ENCODE data around the gene RAB42. TPM values are rescaled to one million over a fixed set of nuclear protein-coding genes. Genes with fewer than 3 reads are reported as not detected.
"Not testable (repeated sequence)": the region's sequence is repeated elsewhere in the genome, so short reads cannot be mapped to it uniquely, and the experiment has no call there.

RAB42 gene
- total RNA-seq, 2 donors from 2014 or later: 0.99 to 2.3 TPM

DNA sequence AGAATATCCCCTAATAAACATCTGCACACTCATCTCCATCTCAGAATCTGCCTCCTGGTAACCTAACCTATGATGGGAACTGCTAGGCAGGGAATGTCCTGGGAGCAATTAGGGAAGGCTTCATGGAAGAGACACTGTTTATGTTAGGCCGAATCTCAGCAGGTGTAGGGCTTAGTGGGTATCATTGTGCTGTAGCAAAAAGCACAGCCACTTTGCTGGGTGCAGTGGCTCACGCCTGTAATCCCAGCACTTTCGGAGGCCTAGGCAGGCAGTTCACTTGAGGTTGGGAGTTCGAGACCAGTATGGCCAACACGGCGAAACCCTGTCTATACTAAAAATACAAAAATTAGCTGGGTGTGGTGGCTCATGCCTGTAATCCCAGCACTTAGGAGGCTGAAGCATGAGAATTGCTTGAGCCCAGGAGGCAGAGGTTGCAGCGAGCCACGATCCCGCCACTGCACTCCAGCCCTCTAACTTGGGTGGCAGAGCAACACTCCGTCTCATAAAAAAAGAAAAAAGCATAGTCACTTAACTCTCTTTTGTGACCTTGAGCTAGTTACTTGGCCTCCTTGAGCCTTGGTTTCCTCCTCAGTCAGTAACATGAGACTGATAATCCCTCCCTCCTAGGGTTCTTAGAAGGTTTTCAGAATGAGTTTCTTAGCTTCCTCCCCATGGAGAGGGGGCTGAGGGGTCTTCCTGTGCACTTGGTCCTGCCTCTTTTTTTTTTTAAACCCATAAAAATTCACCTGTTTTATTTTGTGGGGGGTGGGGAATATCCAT, 3.5 kb downstream of the RAB42 start:
- no peaks in the 10 kb centered on the region for H3K27me3 ChIP-seq
- no peak for DNase-seq
- H3K27ac ChIP-seq: no peak overlapping the region
- peaks cover under 1% of the 10 kb centered on the region for H3K4me1 ChIP-seq
- no peak overlapping the region for H3K9ac ChIP-seq (ENCODE audit: low read depth in 2 of 2, low read length in 2 of 2)
- no peaks in the 10 kb centered on the region for H3K36me3 ChIP-seq
- H3K4me3 ChIP-seq: no peak overlapping the region
- H3K9me3 ChIP-seq: no peaks in the 10 kb centered on the region
- intact Hi-C loops (cut with DNase I): no loop called here
- TF ChIP-seq, protein P1, sequence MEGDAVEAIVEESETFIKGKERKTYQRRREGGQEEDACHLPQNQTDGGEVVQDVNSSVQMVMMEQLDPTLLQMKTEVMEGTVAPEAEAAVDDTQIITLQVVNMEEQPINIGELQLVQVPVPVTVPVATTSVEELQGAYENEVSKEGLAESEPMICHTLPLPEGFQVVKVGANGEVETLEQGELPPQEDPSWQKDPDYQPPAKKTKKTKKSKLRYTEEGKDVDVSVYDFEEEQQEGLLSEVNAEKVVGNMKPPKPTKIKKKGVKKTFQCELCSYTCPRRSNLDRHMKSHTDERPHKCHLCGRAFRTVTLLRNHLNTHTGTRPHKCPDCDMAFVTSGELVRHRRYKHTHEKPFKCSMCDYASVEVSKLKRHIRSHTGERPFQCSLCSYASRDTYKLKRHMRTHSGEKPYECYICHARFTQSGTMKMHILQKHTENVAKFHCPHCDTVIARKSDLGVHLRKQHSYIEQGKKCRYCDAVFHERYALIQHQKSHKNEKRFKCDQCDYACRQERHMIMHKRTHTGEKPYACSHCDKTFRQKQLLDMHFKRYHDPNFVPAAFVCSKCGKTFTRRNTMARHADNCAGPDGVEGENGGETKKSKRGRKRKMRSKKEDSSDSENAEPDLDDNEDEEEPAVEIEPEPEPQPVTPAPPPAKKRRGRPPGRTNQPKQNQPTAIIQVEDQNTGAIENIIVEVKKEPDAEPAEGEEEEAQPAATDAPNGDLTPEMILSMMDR (IDR thresholded peaks at IDR 0.05): no peak

DNA sequence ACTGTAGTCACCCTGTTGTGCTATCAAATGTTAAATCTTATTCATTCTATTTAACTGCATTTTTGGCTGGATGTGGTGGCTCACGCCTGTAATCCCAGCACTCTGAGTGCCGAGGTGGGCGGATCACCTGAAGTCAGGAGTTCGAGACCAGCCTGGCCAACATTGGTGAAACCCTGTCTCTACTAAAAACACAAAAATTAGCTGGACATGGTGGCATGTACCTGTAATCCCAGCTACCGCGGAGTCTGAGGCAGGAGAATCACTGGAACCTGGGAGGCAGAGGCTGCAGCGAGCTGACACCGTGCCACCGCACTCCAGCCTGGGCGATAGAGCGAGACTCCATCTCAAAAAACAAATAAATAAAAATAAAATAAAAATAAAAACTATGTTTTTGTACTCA, 4.2 kb downstream of the RAB42 start:
- H3K9ac ChIP-seq (ENCODE audit: low read depth in 2 of 2, low read length in 2 of 2); H3K36me3 ChIP-seq; H3K27ac ChIP-seq; H3K4me1 ChIP-seq; H3K27me3 ChIP-seq; intact Hi-C loops (cut with DNase I); DNase-seq; H3K4me3 ChIP-seq; H3K9me3 ChIP-seq: not testable (repeated sequence)

DNA sequence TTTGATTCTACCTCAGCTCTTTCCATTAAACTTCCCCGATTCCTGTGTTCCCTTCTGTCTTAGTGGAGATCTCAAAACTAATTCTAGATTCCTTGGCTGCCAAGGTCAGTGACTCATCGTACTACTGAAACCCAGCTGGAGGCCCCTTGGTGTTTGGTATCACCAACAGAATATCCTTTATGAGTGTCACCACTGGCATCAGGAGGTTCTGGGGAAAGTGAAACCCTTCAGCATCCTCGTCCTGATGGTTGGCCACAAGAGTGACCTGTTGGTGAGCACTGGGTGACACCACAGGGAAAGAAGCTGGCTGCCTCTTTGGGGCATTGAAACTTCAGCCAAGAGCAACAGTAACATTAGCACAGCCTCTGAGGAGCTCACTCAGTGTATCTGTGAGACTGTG, 9.6 kb downstream of the RAB42 start:
- no peak overlapping the region for H3K9ac ChIP-seq (ENCODE audit: low read depth in 2 of 2, low read length in 2 of 2)
- peaks cover 4% of the 10 kb centered on the region for H3K36me3 ChIP-seq
- no peak overlapping the region for H3K27ac ChIP-seq
- no peaks in the 10 kb centered on the region for H3K4me1 ChIP-seq
- no peak for DNase-seq
- intact Hi-C loops (cut with DNase I): loop anchor here (5.0 kb wide), 2 partner anchors 84 to 194 kb away; no protein-coding TSS in a partner anchor
- no peaks in the 10 kb centered on the region for H3K9me3 ChIP-seq
- H3K27me3 ChIP-seq: no peaks in the 10 kb centered on the region
- no peak overlapping the region for H3K4me3 ChIP-seq
- TF ChIP-seq, protein P1 (IDR thresholded peaks at IDR 0.05): no peak

DNA sequence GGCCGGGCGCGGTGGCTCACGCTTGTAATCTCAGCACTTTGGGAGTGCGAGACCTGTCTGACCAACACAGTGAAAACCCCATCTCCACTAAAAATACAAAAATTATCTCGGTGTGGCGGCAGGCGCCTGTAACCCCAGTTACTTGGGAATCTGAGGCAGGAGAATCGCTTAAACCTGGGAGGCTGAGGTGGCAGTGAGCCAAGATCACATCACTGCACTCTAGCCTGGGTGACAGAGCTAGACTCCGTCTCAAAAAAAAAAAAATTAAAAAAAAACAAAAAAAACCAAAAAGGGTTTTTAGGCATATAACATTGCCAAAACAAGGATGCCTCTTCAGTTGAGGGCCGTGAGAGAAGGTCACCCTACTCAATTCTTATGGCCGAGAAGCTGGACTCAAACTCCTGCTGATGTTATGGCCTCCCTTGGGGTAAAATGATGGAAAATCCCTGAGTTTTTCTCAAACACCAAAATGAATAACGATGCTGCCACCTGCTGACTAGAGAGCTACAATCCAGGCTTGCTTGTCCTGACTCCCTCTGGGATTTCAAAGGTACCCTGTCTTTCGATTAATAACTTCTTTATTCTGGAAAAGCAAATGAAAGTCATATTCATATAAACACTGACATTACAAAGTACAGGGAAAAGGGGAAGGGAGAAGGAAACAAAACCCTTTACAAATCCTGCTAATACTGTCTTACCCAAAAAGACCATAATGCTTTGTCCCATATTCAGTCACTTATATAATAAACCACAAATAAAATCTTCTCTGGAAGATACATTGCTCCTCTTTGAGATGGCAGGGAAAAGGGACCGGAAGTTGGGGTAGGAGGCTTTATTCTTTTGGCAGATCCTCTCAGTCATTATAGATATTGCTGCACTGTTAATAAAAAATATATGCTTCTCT, 10.7 kb downstream of the RAB42 start:
- H3K4me3 ChIP-seq: no peak overlapping the region
- intact Hi-C loops (cut with DNase I): loop anchor here (5.0 kb wide), 2 partner anchors 85 to 195 kb away; no protein-coding TSS in a partner anchor
- no peak overlapping the region for H3K27ac ChIP-seq
- peaks cover 4% of the 10 kb centered on the region for H3K36me3 ChIP-seq
- TF ChIP-seq, protein P1 (IDR thresholded peaks at IDR 0.05): peak; percentile 56
- DNase-seq: peak; percentile 65
- no peaks in the 10 kb centered on the region for H3K9me3 ChIP-seq
- no peaks in the 10 kb centered on the region for H3K27me3 ChIP-seq
- H3K4me1 ChIP-seq: no peaks in the 10 kb centered on the region
- H3K9ac ChIP-seq (ENCODE audit: low read depth in 2 of 2, low read length in 2 of 2): no peak overlapping the region

DNA sequence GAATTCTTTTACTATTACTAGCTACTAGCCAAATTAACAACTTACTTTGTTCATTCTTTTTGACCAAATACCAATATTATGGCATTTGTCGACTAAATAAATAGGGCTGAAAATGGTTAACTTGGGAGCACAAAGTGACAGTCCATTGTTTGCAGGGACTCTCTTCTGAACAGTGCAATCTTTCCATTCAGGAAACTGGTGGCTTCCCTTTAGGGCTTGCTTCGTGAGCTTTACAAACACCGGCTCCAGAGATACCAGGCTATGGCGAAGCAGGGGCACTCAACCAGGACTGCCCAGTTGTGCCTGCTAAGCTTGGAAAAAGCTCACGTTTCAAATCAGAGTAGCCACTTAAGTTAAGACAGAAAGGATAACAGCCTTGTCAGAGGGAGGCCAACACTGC, 12.3 kb downstream of the RAB42 start:
- Histone ChIP-seq H3K27ac (no peak overlapping the region), H3K27me3 (no peaks in the 10 kb centered on the region), H3K4me3 (no peak overlapping the region), H3K36me3 (peaks cover 4% of the 10 kb centered on the region), H3K4me1 (no peaks in the 10 kb centered on the region), H3K9me3 (no peaks in the 10 kb centered on the region), H3K9ac (ENCODE audit: low read depth in 2 of 2, low read length in 2 of 2) (no peak overlapping the region)
- intact Hi-C loops (cut with DNase I): loop anchor here (5.0 kb wide), 2 partner anchors 87 to 197 kb away; no protein-coding TSS in a partner anchor
- DNase-seq: no peak
- TF ChIP-seq, protein P1 (IDR thresholded peaks at IDR 0.05): no peak

All from colonic mucosa (tissue), 4 donors.